GM20000 (cell line): Measurements from ENCODE around the gene PPP2R5E.

Source experiments
- DNase-seq: peaks from one replicate; pipeline ENCODE4 v3.0.0; 2012; ENCODE audit warnings: low spot score
- TF ChIP-seq, protein P1 (sequence below): IDR thresholded peaks from 2 replicates; pipeline ENCODE4 v1.5.1; 2012; ENCODE audit warnings: mild to moderate bottlenecking, control low read depth; ENCODE audit errors: extremely low read depth, missing control alignments

The PPP2R5E gene

DNA sequence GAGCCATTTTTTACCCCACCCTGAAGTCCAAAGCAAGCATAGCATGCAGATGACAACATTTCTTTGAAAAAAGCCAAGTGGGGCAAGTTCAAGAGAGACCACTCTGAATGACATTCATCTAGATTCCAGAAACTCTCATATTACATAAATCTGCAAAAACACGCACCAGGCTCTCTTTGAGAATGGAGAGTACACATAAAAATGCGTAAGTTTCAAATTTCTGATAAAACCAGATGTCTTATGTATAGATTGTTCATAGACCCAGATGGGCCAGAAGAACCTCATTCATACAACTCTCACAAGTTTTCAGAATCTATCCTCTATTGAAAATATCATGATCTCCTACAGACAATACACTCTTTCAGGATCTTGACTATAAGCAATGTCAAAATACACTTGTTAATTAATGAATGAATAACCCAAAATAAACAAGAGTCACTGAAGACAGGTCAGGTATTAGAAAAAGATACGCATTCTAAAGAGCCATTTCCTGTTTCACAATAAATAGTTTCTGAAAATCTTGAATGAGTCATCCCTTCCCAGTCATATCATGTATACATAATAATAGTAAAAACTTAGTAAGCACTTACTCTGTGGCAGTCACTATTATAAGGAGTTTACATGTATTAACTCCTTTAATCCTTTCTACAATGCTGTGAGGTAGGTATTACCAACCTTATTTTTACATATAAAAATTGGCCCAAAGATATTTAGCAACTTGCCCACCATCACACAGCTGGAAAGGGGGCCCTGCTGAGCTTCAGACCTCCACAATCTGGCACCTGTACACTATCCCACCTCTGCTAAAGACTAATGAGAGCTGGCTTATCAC, 72.0 kb downstream of the PPP2R5E start:
- TF ChIP-seq, protein P1, sequence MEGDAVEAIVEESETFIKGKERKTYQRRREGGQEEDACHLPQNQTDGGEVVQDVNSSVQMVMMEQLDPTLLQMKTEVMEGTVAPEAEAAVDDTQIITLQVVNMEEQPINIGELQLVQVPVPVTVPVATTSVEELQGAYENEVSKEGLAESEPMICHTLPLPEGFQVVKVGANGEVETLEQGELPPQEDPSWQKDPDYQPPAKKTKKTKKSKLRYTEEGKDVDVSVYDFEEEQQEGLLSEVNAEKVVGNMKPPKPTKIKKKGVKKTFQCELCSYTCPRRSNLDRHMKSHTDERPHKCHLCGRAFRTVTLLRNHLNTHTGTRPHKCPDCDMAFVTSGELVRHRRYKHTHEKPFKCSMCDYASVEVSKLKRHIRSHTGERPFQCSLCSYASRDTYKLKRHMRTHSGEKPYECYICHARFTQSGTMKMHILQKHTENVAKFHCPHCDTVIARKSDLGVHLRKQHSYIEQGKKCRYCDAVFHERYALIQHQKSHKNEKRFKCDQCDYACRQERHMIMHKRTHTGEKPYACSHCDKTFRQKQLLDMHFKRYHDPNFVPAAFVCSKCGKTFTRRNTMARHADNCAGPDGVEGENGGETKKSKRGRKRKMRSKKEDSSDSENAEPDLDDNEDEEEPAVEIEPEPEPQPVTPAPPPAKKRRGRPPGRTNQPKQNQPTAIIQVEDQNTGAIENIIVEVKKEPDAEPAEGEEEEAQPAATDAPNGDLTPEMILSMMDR, result no peak
- peak; percentile 45 for DNase-seq

DNA sequence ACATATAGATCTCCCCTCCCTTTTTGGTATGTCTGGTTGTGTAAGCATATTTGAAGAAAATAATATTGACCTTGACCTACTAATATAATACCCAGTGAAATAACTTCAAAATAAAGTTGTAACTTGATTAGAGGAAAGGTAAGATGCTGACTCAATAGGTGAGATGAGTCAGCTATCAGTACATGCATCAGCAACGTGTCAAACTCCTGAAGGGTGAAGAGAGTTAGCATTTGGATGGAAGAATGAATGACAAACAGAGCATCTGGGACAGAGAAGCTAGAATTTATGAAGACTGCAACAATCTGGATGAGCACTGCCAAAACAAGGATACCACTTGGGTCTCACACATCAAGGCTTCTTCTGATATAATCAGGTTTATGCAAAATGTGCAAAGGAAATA, 74.9 kb downstream of the PPP2R5E start:
- TF ChIP-seq, protein P1, result no peak
- DNase-seq, result no peak

DNA sequence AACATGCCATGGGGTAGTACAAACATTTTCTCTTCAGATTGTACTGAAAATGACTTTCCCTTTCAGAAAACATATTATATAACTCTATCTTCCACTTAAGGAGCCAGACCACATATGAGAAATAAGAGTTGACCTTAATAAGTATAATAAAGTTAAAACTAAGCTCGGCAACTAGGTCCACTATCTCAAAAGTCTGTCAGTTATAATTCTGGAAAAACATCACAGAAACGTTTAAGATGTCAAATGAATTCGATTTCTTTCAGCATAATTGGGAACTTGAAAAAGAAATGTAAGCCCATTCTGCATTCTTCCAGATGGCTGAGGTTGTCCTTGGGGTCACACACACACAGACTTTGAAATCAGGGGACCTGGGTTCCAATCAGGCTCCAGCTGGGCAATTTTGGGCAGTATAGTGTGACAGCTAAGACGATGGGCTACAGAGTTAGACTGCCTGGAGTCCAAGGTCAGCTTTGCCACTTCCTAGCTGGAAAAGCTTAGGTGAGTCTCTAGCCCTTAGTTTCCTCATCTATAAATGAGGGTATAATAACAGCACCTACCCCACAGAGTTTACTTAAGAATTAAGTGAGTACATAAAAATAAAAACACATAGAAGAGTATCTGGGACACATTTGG, 75.6 kb downstream of the PPP2R5E start:
- no peak for DNase-seq
- TF ChIP-seq, protein P1, result no peak

DNA sequence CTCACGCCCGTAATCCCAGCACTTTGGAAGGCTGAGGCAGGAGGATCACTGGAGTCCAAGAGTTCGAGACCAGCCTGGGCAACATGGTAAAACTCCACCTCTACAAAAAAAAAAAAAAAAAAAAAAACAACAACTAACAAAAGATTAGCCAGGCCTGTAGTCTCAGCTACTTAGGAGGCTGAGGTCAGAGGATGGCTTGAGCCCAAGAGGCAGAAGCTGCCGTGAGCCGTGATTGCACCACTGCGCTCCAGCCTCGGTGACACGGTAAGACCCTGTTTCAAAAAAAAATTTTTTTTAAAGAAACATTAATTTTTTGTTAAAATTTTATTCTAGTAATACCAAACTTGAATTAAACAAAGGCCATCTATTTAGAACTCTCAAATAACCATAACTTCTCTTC, 77.8 kb downstream of the PPP2R5E start:
- DNase-seq, result no peak
- TF ChIP-seq, protein P1, result no peak

DNA sequence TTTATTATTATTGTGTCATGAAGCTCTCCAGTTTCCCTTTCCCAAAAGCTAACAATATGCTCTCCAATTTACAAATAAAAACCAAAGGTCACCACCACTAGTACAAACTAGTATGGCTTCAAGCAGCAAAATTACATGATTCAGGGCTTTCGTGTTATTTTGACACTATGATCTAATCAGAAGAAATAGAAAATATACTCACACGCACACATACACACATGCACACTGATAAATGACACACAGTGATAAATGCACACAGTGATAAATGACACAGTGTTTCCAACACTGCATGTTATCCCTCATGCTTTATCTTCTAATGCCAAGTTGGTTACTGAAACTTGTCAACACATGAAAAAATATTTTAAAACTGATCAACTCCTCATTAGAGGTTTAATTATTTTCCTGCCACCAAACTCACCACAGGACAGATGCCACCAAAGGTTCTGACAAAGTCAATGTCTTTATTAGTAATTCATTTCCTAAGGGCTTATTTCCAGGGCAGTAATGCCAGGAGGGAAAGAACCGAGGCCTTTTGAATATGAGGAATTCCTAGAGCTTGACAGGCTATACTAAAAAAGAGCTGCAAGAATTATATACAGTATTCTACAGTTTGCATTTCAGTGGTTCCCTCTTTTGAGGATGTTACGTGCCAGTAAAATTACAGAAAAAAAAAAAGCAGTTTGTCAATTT, 82.4 kb downstream of the PPP2R5E start:
- TF ChIP-seq, protein P1, result no peak
- DNase-seq, result no peak

DNA sequence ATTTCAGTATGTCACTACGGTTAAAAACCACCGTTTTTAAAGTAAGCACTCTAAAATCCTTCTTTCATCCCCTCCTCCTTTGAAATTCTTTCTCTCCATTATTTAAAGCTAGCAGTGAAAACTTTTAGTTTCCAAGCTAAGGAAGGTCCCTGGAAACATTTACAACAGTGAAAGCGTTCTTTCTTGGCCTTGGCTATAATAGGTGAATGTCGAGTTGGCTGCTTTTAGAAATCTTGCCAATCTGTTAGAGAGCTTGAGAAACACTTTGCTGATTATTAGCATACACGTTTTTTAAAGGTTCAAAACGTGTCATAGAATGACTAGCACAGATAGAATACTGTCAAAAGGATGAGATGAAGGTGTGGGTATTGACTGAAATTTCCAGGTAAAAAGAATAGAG, 83.4 kb downstream of the PPP2R5E start:
- TF ChIP-seq, protein P1, result no peak
- DNase-seq, result no peak

DNA sequence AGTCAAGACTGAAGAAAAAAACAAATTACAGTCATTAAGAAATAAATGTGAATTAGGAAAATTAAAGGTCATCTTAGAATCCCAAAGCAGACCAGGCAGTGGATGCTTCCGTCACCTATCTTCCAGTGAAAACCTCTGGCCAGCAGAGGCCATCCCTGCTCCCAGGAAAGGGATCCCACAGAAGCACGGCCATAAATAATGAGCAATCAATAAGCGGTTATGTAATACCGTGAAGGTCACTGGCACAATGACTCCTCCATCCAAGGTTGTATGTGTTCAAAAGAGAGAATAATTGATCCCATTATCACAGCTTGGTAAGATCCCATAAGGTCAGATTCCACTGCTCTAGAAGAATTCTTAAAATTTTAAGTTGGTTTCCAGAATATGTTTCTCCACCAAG, 85.7 kb downstream of the PPP2R5E start:
- no peak for DNase-seq
- TF ChIP-seq, protein P1, result no peak
